Fibroblast of mammary gland (primary cell): Measurements from ENCODE around the gene STAG2.

Experiments
- DNase-seq: peaks from one replicate; pipeline ENCODE4 v3.0.0-alpha.2; 2010; ENCODE audit warnings: low read depth
- H3K4me3 ChIP-seq: 2 replicates; pipeline ENCODE4 v1.5.1; 2011; ENCODE audit warnings: low read depth, mild to moderate bottlenecking, low read length, moderate library complexity; ENCODE audit not compliant: control insufficient read depth
- CTCF ChIP-seq: conservative IDR thresholded peaks from 2 replicates; pipeline ENCODE4 v1.5.1; 2011; ENCODE audit warnings: low read depth, low read length, inconsistent platforms; ENCODE audit not compliant: control insufficient read depth, insufficient read depth

STAG2 gene

GRCh38 chrX:123971982-123972381 lies 10.5 kb downstream of the STAG2 start:
- TF ChIP-seq CTCF, result no peak
- peak; percentile 45 for DNase-seq
- no peak overlapping the region for H3K4me3 ChIP-seq

- TF ChIP-seq CTCF, result no peak
- no peak overlapping the region for H3K4me3 ChIP-seq
- no peak for DNase-seq
These were observed 12.4 kb downstream of the STAG2 start for GRCh38 chrX:123973921-123974320.

DNA sequence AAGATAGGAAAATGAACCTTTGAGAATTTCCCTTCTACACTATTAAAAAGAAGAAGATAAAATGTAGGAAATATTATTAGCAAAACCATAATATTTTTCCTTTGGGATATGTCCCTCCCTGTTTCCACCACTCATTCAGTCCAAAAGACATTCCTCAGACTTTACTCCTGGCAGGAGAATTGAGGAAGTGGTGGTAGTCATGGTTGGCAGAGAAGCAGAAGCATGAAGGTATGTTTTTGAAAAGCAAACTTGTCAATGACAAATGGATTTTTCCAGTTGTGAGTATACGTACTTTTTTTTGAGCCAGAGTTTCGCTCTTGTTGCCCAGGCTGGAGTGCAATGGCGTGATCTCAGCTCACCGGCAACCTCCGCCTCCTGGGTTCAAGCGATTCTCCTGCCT lies 13.7 kb downstream of the STAG2 start:
- DNase-seq, result peak; percentile 56
- H3K4me3 ChIP-seq, result no peak overlapping the region
- TF ChIP-seq CTCF, result no peak

DNA sequence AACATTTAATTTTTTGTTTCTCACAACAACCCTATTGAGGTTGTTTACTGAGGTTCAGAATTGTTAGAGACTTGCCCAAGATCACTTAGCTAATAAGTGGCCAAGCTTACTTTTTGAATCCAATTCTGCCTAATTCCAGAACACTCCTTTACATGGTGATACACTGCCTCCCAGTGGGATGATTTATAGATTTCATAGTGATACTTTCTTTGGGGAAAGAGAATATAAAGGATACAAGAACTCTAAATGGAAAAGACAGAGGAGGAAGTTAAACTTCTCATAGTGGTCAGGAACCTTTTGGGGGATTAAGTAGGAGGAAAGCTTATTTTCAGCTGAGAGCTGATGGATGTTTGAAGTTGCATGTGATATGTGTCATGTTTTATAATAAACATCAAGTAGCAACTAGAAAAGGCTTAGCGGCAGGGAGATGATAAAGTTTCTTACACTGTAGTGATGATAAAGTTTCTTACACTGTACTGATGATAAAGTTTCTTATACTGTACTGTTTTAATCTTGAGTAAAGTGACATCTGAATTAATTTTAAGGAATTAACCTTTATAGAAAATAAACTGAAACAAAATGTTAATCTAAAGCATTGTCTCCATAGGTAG lies 15.3 kb downstream of the STAG2 start:
- peak; percentile 58 for DNase-seq
- peak; percentile 30 for TF ChIP-seq CTCF
- H3K4me3 ChIP-seq, result no peak overlapping the region

- DNase-seq, result no peak
- no peak for TF ChIP-seq CTCF
- no peak overlapping the region for H3K4me3 ChIP-seq
These were observed 21.7 kb downstream of the STAG2 start for GRCh38 chrX:123983240-123983639.

DNA sequence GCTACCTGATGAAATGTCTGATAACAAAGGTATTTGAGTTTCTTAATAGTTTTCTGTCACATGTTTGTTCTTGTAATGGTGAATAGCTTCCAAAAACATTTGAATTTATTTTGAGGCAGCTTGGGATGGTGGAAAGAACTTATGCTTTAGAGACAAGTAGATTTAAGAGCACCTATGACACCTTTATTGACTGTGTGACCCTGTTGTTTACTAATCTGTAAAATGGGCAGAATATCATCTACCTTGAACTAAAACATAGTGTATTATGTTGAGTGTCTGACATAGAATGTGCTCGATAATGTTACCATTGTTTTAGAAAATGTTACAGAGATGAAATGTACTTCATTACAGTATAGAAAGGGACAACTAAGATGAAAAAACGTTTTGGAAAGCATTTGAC lies 24.9 kb downstream of the STAG2 start:
- no peak overlapping the region for H3K4me3 ChIP-seq
- DNase-seq, result no peak
- no peak for TF ChIP-seq CTCF
